RWPE2 (cell line): ENCODE results near the gene HOXA7.

Source experiments
- ATAC-seq: fragments of 200-7000 bp; cut with Tn5 transposase; 3 replicates; pipeline ENCODE4 v1.9.1; 2021; ENCODE audit warnings: low read depth
- DNase-seq: peaks from one replicate; pipeline ENCODE4 v3.0.0-alpha.2; 2020; ENCODE audit warnings: low spot score
- H3K27ac ChIP-seq: fragments of 450-650 bp; 2 replicates; pipeline ENCODE4 v1.5.1; 2017; ENCODE audit warnings: mild to moderate bottlenecking; ENCODE audit not compliant: poor library complexity, severe bottlenecking
- H3K27me3 ChIP-seq: fragments of 250-450 bp; sonication (Bioruptor Pico); 2 replicates; pipeline ENCODE4 v1.5.1; 2021; ENCODE audit warnings: mild to moderate bottlenecking, moderate library complexity; ENCODE audit not compliant: insufficient read depth, poor library complexity, severe bottlenecking
- H3K36me3 ChIP-seq: fragments of 250-450 bp; sonication (Bioruptor Pico); 2 replicates; pipeline ENCODE4 v1.5.1; 2020; ENCODE audit warnings: low read depth, mild to moderate bottlenecking, moderate library complexity
- H3K4me1 ChIP-seq: fragments of 250-450 bp; sonication (Bioruptor Pico); 2 replicates; pipeline ENCODE4 v1.5.1; 2021; ENCODE audit warnings: mild to moderate bottlenecking, moderate library complexity; ENCODE audit not compliant: insufficient read depth, poor library complexity, severe bottlenecking
- H3K4me3 ChIP-seq: fragments of 250-450 bp; sonication (Bioruptor Pico); 2 replicates; pipeline ENCODE4 v1.5.1; 2021; ENCODE audit warnings: mild to moderate bottlenecking, moderate library complexity; ENCODE audit not compliant: severe bottlenecking
- H3K9me3 ChIP-seq: fragments of 250-450 bp; sonication (Bioruptor Pico); 2 replicates; pipeline ENCODE4 v1.5.1; 2021; ENCODE audit warnings: mild to moderate bottlenecking, moderate library complexity; ENCODE audit not compliant: severe bottlenecking
- TF ChIP-seq, protein P1 (sequence below): fragments of 450-650 bp; IDR thresholded peaks from one replicate; pipeline ENCODE4 v1.5.1; 2017; ENCODE audit warnings: mild to moderate bottlenecking, moderate library complexity; ENCODE audit not compliant: poor library complexity, severe bottlenecking

The HOXA7 gene

DNA sequence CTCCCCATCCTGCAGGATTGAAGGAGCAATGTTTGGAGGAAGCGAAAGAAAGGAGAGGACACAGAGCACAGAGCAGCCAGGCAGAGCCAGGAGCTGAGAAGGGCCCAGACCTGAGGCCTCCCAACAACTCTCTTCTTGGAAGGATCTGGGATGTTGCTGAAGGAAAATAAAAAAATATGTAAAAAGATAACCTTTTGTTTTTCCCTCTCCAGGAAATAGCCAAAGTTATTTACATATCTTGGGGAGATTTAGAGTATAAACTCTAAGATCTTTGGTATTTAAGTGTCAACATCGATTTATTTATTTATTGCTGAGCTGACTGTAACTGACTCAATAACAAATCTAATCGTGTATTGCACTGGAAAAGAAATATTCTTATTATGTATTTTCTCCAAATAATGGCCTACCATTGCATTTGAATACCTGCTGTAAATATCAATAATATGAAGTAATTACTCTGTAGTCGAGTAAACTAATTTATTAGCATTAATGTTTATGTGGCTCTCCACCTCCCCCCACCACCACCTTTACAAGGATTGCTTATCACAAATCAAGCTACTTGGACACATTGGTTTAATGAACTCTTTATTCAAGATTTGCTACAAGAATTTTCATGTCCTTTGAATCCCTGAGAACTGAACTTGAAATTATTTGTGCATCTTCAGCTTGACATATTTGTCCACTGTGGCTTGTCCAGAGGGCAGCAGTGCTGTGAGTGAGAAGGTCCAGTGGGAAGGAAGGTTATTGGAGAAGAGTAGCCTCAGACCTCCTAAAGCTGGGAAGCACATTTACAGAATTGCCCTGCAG, 30.4 kb upstream of the HOXA7 start:
- TF ChIP-seq, protein P1, sequence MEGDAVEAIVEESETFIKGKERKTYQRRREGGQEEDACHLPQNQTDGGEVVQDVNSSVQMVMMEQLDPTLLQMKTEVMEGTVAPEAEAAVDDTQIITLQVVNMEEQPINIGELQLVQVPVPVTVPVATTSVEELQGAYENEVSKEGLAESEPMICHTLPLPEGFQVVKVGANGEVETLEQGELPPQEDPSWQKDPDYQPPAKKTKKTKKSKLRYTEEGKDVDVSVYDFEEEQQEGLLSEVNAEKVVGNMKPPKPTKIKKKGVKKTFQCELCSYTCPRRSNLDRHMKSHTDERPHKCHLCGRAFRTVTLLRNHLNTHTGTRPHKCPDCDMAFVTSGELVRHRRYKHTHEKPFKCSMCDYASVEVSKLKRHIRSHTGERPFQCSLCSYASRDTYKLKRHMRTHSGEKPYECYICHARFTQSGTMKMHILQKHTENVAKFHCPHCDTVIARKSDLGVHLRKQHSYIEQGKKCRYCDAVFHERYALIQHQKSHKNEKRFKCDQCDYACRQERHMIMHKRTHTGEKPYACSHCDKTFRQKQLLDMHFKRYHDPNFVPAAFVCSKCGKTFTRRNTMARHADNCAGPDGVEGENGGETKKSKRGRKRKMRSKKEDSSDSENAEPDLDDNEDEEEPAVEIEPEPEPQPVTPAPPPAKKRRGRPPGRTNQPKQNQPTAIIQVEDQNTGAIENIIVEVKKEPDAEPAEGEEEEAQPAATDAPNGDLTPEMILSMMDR, result no peak
- H3K27ac ChIP-seq, result peak overlapping the region; percentile 92
- DNase-seq (no peak), ATAC-seq (peak; percentile 8; the same call in 1 of the 3 replicates)
- no peaks in the 10 kb centered on the region for H3K36me3 ChIP-seq
- H3K27me3 ChIP-seq, result no peaks in the 10 kb centered on the region
- H3K4me3 ChIP-seq, result peak overlapping the region; percentile 49
- H3K9me3 ChIP-seq, result no peaks in the 10 kb centered on the region
- H3K4me1 ChIP-seq, result peaks cover 33% of the 10 kb centered on the region

- no peaks in the 10 kb centered on the region for H3K9me3 ChIP-seq
- no peaks in the 10 kb centered on the region for H3K36me3 ChIP-seq
- TF ChIP-seq, protein P1, result no peak
- peaks cover 30% of the 10 kb centered on the region for H3K4me1 ChIP-seq
- no peaks in the 10 kb centered on the region for H3K27me3 ChIP-seq
- H3K4me3 ChIP-seq, result peak overlapping the region; percentile 49
- ATAC-seq (peak; percentile 8; the same call in 2 of the 3 replicates), DNase-seq (peak; percentile 57)
- H3K27ac ChIP-seq, result peak overlapping the region; percentile 92
Observed at GRCh38 chr7:27185854-27186667, 29.6 kb upstream of the HOXA7 start.

DNA sequence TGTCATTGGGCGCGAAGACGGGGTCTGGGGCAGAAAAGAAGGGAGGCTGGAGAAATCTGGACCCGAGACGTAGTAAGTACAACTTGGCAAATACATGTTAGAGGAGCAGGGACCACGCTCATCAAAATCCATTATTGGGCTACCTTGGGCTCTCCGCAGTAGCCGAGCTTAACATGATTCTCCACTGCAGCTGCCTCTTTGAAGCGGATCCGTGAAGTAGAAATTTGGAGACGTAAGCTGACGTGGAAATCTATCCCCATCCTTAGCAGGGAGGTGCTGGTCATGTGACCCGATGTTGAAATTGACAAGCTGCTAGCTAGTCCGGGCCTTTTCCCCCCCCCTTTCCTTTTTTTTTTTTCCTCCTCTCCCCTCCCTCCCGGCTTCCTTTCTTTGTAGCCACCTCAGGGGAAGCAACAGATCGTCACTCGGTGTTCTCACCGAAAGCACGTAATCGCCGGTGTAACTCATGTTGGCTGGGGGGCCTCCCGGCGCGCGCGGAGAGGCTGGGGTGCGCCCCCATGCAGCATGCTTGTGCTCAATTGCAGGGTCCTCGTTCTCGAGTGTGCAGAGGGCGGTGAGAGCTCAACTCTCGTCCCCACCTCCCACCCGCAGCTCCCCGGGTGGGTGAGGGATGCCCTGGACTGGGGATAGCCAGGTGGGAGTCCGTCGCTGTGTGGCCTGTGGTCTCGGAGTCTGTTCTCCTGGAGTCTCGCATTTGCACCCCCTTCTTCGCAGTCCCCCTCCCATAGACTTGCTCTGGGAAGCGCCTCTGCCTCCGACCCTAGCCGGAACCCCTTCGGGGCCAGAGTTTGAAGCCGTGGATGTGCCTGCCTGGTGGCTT, 28.8 kb upstream of the HOXA7 start, which contains the start of gene HOXA11:
Gene HOXA11 (minus strand): TSS at position 220 of the 841 bp plus-strand sequence. CDS start 88 bp downstream, at position 132.
- Histone ChIP-seq H3K9me3 (no peaks in the 10 kb centered on the region), H3K36me3 (no peaks in the 10 kb centered on the region), H3K27ac (peak within 1 kb of the TSS; percentile 92), H3K4me3 (peak within 1 kb of the TSS; percentile 49), H3K27me3 (no peaks in the 10 kb centered on the region), H3K4me1 (peaks cover 26% of the 10 kb centered on the region)
- TF ChIP-seq, protein P1, result no peak
- peak; percentile 94 for DNase-seq
- ATAC-seq, result peak; percentile 13

DNA sequence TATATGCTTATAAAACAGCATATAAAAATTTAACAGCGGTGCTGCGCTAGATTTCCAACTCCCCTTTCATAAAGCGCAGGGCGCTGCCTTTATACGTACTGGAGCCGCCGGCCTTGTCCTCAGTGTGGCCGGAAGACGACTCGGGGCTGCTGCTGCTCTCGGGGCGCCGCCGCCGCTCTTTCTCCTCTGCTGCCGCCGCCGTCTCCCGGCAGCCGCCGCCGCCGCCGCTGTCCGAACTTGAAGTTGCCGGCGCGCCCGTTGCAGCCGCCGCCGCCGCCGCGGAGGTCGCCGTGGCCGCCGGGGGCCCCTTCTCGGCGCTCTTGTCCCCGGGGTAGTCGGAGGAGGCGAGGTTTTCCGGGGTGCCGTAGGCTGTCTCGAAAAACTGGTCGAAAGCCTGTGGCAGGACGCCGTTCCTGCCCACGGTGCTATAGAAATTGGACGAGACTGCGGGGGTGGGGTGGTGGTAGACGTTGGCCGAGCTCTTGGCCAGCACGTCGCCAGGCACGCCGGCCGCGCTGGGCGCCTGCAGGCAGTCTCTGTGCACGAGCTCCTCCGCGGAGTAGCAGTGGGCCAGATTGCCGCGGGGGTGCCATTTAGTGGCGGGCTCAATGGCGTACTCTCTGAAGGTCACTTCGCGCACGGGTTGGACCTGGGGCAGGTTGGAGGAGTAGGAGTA, 28.0 kb upstream of the HOXA7 start:
- H3K36me3 ChIP-seq, result no peaks in the 10 kb centered on the region
- H3K4me1 ChIP-seq, result peaks cover 25% of the 10 kb centered on the region
- H3K27ac ChIP-seq, result peak overlapping the region; percentile 92
- ATAC-seq (peak; percentile 2), DNase-seq (peak; percentile 66)
- peak overlapping the region; percentile 49 for H3K4me3 ChIP-seq
- H3K27me3 ChIP-seq, result no peaks in the 10 kb centered on the region
- no peaks in the 10 kb centered on the region for H3K9me3 ChIP-seq
- TF ChIP-seq, protein P1, result no peak
